ENCODE results near the gene KCNQ1. TPM values are rescaled to one million over a fixed set of nuclear protein-coding genes. Genes with fewer than 3 reads are reported as not detected.

Gene KCNQ1
- polyA plus RNA-seq, 4 donors = 18.4 to 54.4 (median 21.3) TPM

- FAIRE-seq = no peak
- 91 to 93% (median 93%) methylated on average over 22 of the region's 22 CpGs for WGBS, 3 donors
- Histone ChIP-seq H3K4me1 (ENCODE audit: control insufficient read depth in 3 of 3, insufficient read depth in 2 of 3, low read depth in 1 of 3, low read length in 2 of 3) (no peaks in the 10 kb centered on the region), H3K27me3 (ENCODE audit: control insufficient read depth in 3 of 3, insufficient read depth in 3 of 3, low read length in 3 of 3) (no peaks in the 10 kb centered on the region), H3K9me3 (ENCODE audit: control insufficient read depth in 2 of 2, insufficient read depth in 1 of 2, low read depth in 1 of 2, low read length in 1 of 2) (no peaks in the 10 kb centered on the region), H3K27ac (ENCODE audit: low read depth in 1 of 3, low read length in 2 of 3) (no peak overlapping the region), H3K4me3 (ENCODE audit: low read depth in 1 of 3, low read length in 3 of 3) (no peak overlapping the region), H3K36me3 (ENCODE audit: control insufficient read depth in 3 of 3, insufficient read depth in 2 of 3, low read depth in 1 of 3, low read length in 3 of 3) (peaks cover 0 to 2% (median 0%) of the 10 kb centered on the region in 3 donors)
- no peak for DNase-seq
These were observed 11.5 kb upstream of the KCNQ1 start for GRCh38 chr11:2433106-2433925.

GRCh38 chr11:2434008-2434407, 10.8 kb upstream of the KCNQ1 start:
- Histone ChIP-seq H3K27me3 (ENCODE audit: control insufficient read depth in 3 of 3, insufficient read depth in 3 of 3, low read length in 3 of 3) (no peaks in the 10 kb centered on the region), H3K36me3 (ENCODE audit: control insufficient read depth in 3 of 3, insufficient read depth in 2 of 3, low read depth in 1 of 3, low read length in 3 of 3) (peaks cover 0 to 2% (median 0%) of the 10 kb centered on the region in 3 donors), H3K4me1 (ENCODE audit: control insufficient read depth in 3 of 3, insufficient read depth in 2 of 3, low read depth in 1 of 3, low read length in 2 of 3) (no peaks in the 10 kb centered on the region), H3K9me3 (ENCODE audit: control insufficient read depth in 2 of 2, insufficient read depth in 1 of 2, low read depth in 1 of 2, low read length in 1 of 2) (no peaks in the 10 kb centered on the region), H3K27ac (ENCODE audit: low read depth in 1 of 3, low read length in 2 of 3) (no peak overlapping the region), H3K4me3 (ENCODE audit: low read depth in 1 of 3, low read length in 3 of 3) (no peak overlapping the region)
- no peak for DNase-seq
- FAIRE-seq = no peak
- 89 to 96% (median 93%) methylated on average over 8 of the region's 8 CpGs for WGBS, 3 donors

- Histone ChIP-seq H3K4me1 (ENCODE audit: control insufficient read depth in 3 of 3, insufficient read depth in 2 of 3, low read depth in 1 of 3, low read length in 2 of 3) (no peaks in the 10 kb centered on the region), H3K27ac (ENCODE audit: low read depth in 1 of 3, low read length in 2 of 3) (no peak overlapping the region), H3K36me3 (ENCODE audit: control insufficient read depth in 3 of 3, insufficient read depth in 2 of 3, low read depth in 1 of 3, low read length in 3 of 3) (peaks cover 0 to 2% (median 0%) of the 10 kb centered on the region in 3 donors), H3K9me3 (ENCODE audit: control insufficient read depth in 2 of 2, insufficient read depth in 1 of 2, low read depth in 1 of 2, low read length in 1 of 2) (no peaks in the 10 kb centered on the region), H3K4me3 (ENCODE audit: low read depth in 1 of 3, low read length in 3 of 3) (no peak overlapping the region), H3K27me3 (ENCODE audit: control insufficient read depth in 3 of 3, insufficient read depth in 3 of 3, low read length in 3 of 3) (no peaks in the 10 kb centered on the region)
- no peak for FAIRE-seq
- 85 to 90% (median 86%) methylated on average over 11 of the region's 11 CpGs for WGBS, 3 donors
- no peak for DNase-seq
These were observed 10.1 kb upstream of the KCNQ1 start for GRCh38 chr11:2434506-2435255.

GRCh38 chr11:2435288-2436012, 9.4 kb upstream of the KCNQ1 start:
- DNase-seq = no peak
- H3K4me1 ChIP-seq (ENCODE audit: control insufficient read depth in 3 of 3, insufficient read depth in 2 of 3, low read depth in 1 of 3, low read length in 2 of 3) = no peaks in the 10 kb centered on the region
- no peak for FAIRE-seq
- H3K27me3 ChIP-seq (ENCODE audit: control insufficient read depth in 3 of 3, insufficient read depth in 3 of 3, low read length in 3 of 3) = no peaks in the 10 kb centered on the region
- WGBS, 3 donors = 89 to 91% (median 90%) methylated on average over 12 of the region's 12 CpGs
- peaks cover 0 to 2% (median 0%) of the 10 kb centered on the region in 3 donors for H3K36me3 ChIP-seq (ENCODE audit: control insufficient read depth in 3 of 3, insufficient read depth in 2 of 3, low read depth in 1 of 3, low read length in 3 of 3)
- H3K4me3 ChIP-seq (ENCODE audit: low read depth in 1 of 3, low read length in 3 of 3) = no peak overlapping the region
- no peaks in the 10 kb centered on the region for H3K9me3 ChIP-seq (ENCODE audit: control insufficient read depth in 2 of 2, insufficient read depth in 1 of 2, low read depth in 1 of 2, low read length in 1 of 2)
- no peak overlapping the region for H3K27ac ChIP-seq (ENCODE audit: low read depth in 1 of 3, low read length in 2 of 3)

GRCh38 chr11:2436013-2436520, 8.7 kb upstream of the KCNQ1 start:
- H3K36me3 ChIP-seq (ENCODE audit: control insufficient read depth in 3 of 3, insufficient read depth in 2 of 3, low read depth in 1 of 3, low read length in 3 of 3) = peaks cover 0 to 2% (median 0%) of the 10 kb centered on the region in 3 donors
- no peaks in the 10 kb centered on the region for H3K27me3 ChIP-seq (ENCODE audit: control insufficient read depth in 3 of 3, insufficient read depth in 3 of 3, low read length in 3 of 3)
- no peaks in the 10 kb centered on the region for H3K9me3 ChIP-seq (ENCODE audit: control insufficient read depth in 2 of 2, insufficient read depth in 1 of 2, low read depth in 1 of 2, low read length in 1 of 2)
- 76 to 84% (median 76%) methylated on average over 9 to 10 of the region's 10 CpGs for WGBS, 3 donors
- DNase-seq (no peak), FAIRE-seq (no peak)
- H3K27ac ChIP-seq (ENCODE audit: low read depth in 1 of 3, low read length in 2 of 3) = no peak overlapping the region
- peaks cover 0 to 2% (median 0%) of the 10 kb centered on the region in 3 donors for H3K4me1 ChIP-seq (ENCODE audit: control insufficient read depth in 3 of 3, insufficient read depth in 2 of 3, low read depth in 1 of 3, low read length in 2 of 3)
- H3K4me3 ChIP-seq (ENCODE audit: low read depth in 1 of 3, low read length in 3 of 3) = no peak overlapping the region

- FAIRE-seq = no peak
- H3K27ac ChIP-seq (ENCODE audit: low read depth in 1 of 3, low read length in 2 of 3) = no peak overlapping the region
- no peaks in the 10 kb centered on the region for H3K27me3 ChIP-seq (ENCODE audit: control insufficient read depth in 3 of 3, insufficient read depth in 3 of 3, low read length in 3 of 3)
- H3K36me3 ChIP-seq (ENCODE audit: control insufficient read depth in 3 of 3, insufficient read depth in 2 of 3, low read depth in 1 of 3, low read length in 3 of 3) = peaks cover 0 to 2% (median 0%) of the 10 kb centered on the region in 3 donors
- DNase-seq = no peak
- H3K4me1 ChIP-seq (ENCODE audit: control insufficient read depth in 3 of 3, insufficient read depth in 2 of 3, low read depth in 1 of 3, low read length in 2 of 3) = peaks cover 0 to 7% (median 4%) of the 10 kb centered on the region in 3 donors
- H3K4me3 ChIP-seq (ENCODE audit: low read depth in 1 of 3, low read length in 3 of 3) = no peak overlapping the region
- H3K9me3 ChIP-seq (ENCODE audit: control insufficient read depth in 2 of 2, insufficient read depth in 1 of 2, low read depth in 1 of 2, low read length in 1 of 2) = no peaks in the 10 kb centered on the region
- 89 to 95% (median 91%) methylated on average over 12 to 13 of the region's 13 CpGs for WGBS, 3 donors
These were observed 8.2 kb upstream of the KCNQ1 start for GRCh38 chr11:2436521-2437031.

GRCh38 chr11:2437516-2437915, 7.3 kb upstream of the KCNQ1 start:
- 87 to 96% (median 95%) methylated on average over 4 of the region's 4 CpGs for WGBS, 3 donors
- Histone ChIP-seq H3K36me3 (ENCODE audit: control insufficient read depth in 3 of 3, insufficient read depth in 2 of 3, low read depth in 1 of 3, low read length in 3 of 3) (peaks cover 0 to 2% (median 0%) of the 10 kb centered on the region in 3 donors), H3K9me3 (ENCODE audit: control insufficient read depth in 2 of 2, insufficient read depth in 1 of 2, low read depth in 1 of 2, low read length in 1 of 2) (no peaks in the 10 kb centered on the region), H3K4me3 (ENCODE audit: low read depth in 1 of 3, low read length in 3 of 3) (no peak overlapping the region), H3K27me3 (ENCODE audit: control insufficient read depth in 3 of 3, insufficient read depth in 3 of 3, low read length in 3 of 3) (no peaks in the 10 kb centered on the region), H3K27ac (ENCODE audit: low read depth in 1 of 3, low read length in 2 of 3) (no peak overlapping the region), H3K4me1 (ENCODE audit: control insufficient read depth in 3 of 3, insufficient read depth in 2 of 3, low read depth in 1 of 3, low read length in 2 of 3) (peaks cover 0 to 7% (median 4%) of the 10 kb centered on the region in 3 donors)
- DNase-seq (no peak), FAIRE-seq (no peak)

GRCh38 chr11:2439820-2440219, 5.0 kb upstream of the KCNQ1 start:
- WGBS, 3 donors = 95 to 96% (median 95%) methylated on average over 3 of the region's 3 CpGs
- FAIRE-seq (no peak), DNase-seq (no peak)
- Histone ChIP-seq H3K27ac (ENCODE audit: low read depth in 1 of 3, low read length in 2 of 3) (no peak overlapping the region), H3K27me3 (ENCODE audit: control insufficient read depth in 3 of 3, insufficient read depth in 3 of 3, low read length in 3 of 3) (peaks cover 0 to 13% (median 0%) of the 10 kb centered on the region in 3 donors), H3K4me1 (ENCODE audit: control insufficient read depth in 3 of 3, insufficient read depth in 2 of 3, low read depth in 1 of 3, low read length in 2 of 3) (peaks cover 0 to 21% (median 4%) of the 10 kb centered on the region in 3 donors), H3K36me3 (ENCODE audit: control insufficient read depth in 3 of 3, insufficient read depth in 2 of 3, low read depth in 1 of 3, low read length in 3 of 3) (no peaks in the 10 kb centered on the region), H3K9me3 (ENCODE audit: control insufficient read depth in 2 of 2, insufficient read depth in 1 of 2, low read depth in 1 of 2, low read length in 1 of 2) (peaks cover 0 to 5% of the 10 kb centered on the region in 2 donors), H3K4me3 (ENCODE audit: low read depth in 1 of 3, low read length in 3 of 3) (no peak overlapping the region)

Data from small intestine (tissue), 7 donors.